ENCODE data around the gene RUNX2.

RUNX2 gene

DNA sequence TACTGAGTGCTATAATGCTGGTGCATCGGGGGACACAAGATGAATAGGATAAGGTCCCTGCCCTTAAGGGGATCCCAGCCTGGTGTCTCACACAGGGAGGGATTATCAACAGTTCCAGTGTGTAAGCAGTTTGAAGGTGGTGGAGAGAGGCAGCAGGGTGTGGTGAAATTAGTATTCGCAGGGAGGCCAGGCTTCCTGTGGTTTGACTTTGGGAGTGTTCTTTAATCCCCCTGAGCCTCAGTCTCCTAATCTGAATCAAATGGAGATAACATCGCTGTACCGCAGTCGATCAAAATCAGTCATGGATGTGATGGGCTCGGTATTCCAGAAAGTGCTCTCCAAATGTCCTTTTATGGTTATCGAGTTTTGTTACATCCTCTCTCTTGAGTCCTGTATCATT, 337.7 kb downstream of the RUNX2 start (continued):
- TF ChIP-seq, protein P1, sequence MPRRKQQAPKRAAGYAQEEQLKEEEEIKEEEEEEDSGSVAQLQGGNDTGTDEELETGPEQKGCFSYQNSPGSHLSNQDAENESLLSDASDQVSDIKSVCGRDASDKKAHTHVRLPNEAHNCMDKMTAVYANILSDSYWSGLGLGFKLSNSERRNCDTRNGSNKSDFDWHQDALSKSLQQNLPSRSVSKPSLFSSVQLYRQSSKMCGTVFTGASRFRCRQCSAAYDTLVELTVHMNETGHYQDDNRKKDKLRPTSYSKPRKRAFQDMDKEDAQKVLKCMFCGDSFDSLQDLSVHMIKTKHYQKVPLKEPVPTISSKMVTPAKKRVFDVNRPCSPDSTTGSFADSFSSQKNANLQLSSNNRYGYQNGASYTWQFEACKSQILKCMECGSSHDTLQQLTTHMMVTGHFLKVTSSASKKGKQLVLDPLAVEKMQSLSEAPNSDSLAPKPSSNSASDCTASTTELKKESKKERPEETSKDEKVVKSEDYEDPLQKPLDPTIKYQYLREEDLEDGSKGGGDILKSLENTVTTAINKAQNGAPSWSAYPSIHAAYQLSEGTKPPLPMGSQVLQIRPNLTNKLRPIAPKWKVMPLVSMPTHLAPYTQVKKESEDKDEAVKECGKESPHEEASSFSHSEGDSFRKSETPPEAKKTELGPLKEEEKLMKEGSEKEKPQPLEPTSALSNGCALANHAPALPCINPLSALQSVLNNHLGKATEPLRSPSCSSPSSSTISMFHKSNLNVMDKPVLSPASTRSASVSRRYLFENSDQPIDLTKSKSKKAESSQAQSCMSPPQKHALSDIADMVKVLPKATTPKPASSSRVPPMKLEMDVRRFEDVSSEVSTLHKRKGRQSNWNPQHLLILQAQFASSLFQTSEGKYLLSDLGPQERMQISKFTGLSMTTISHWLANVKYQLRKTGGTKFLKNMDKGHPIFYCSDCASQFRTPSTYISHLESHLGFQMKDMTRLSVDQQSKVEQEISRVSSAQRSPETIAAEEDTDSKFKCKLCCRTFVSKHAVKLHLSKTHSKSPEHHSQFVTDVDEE (CRISPR knock-in tag; IDR thresholded peaks at IDR 0.05): no peak
- TF ChIP-seq PPARA (CRISPR knock-in tag; IDR thresholded peaks at IDR 0.05; ENCODE audit: borderline replicate concordance) (no peak), CSDC2 (CRISPR knock-in tag; IDR thresholded peaks at IDR 0.05) (no peak), TOX (CRISPR knock-in tag; IDR thresholded peaks at IDR 0.05; ENCODE audit: borderline replicate concordance) (no peak), ZFP3 (CRISPR knock-in tag; IDR thresholded peaks at IDR 0.05) (no peak), ISL1 (CRISPR knock-in tag; IDR thresholded peaks at IDR 0.05) (no peak), ZNF565 (CRISPR knock-in tag; conservative IDR thresholded peaks at IDR 0.05; ENCODE audit: low read depth) (no peak), TCF4 (CRISPR knock-in tag; IDR thresholded peaks at IDR 0.05; ENCODE audit: borderline replicate concordance) (no peak)
- TF ChIP-seq, protein P2, sequence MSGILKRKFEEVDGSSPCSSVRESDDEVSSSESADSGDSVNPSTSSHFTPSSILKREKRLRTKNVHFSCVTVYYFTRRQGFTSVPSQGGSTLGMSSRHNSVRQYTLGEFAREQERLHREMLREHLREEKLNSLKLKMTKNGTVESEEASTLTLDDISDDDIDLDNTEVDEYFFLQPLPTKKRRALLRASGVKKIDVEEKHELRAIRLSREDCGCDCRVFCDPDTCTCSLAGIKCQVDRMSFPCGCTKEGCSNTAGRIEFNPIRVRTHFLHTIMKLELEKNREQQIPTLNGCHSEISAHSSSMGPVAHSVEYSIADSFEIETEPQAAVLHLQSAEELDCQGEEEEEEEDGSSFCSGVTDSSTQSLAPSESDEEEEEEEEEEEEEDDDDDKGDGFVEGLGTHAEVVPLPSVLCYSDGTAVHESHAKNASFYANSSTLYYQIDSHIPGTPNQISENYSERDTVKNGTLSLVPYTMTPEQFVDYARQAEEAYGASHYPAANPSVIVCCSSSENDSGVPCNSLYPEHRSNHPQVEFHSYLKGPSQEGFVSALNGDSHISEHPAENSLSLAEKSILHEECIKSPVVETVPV (CRISPR knock-in tag; IDR thresholded peaks at IDR 0.05): no peak

DNA sequence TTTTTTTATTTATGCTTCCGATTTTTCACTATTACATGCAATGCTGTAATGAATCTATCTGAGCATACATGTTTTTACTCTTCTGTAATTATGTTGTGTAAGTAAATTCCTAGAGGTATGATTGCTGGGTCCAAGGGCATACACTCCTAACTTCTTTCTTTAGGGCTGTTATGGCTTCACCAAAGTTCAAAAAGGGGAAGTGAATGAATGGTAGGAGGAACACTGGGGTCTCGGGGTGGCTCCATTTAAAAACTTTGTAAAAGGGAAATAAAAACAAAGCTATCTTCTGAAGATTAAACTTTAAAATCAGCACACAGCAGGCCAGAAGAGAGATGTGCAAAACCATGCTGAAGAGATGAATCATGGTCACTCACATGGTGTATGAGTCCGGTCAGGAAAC, 338.7 kb downstream of the RUNX2 start:
- TF ChIP-seq ISL1 (CRISPR knock-in tag; IDR thresholded peaks at IDR 0.05): no peak
- TF ChIP-seq ZNF8 (CRISPR knock-in tag; IDR thresholded peaks at IDR 0.05): no peak
- TF ChIP-seq ZNF565 (CRISPR knock-in tag; conservative IDR thresholded peaks at IDR 0.05; ENCODE audit: low read depth): no peak
- TF ChIP-seq ZFP30 (CRISPR knock-in tag; IDR thresholded peaks at IDR 0.05): no peak
- TF ChIP-seq PPARA (CRISPR knock-in tag; IDR thresholded peaks at IDR 0.05; ENCODE audit: borderline replicate concordance): no peak
- TF ChIP-seq, protein P3, sequence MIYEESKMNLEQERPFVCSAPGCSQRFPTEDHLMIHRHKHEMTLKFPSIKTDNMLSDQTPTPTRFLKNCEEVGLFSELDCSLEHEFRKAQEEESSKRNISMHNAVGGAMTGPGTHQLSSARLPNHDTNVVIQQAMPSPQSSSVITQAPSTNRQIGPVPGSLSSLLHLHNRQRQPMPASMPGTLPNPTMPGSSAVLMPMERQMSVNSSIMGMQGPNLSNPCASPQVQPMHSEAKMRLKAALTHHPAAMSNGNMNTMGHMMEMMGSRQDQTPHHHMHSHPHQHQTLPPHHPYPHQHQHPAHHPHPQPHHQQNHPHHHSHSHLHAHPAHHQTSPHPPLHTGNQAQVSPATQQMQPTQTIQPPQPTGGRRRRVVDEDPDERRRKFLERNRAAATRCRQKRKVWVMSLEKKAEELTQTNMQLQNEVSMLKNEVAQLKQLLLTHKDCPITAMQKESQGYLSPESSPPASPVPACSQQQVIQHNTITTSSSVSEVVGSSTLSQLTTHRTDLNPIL (CRISPR knock-in tag; IDR thresholded peaks at IDR 0.05; ENCODE audit: low read depth): no peak
- TF ChIP-seq TCF4 (CRISPR knock-in tag; IDR thresholded peaks at IDR 0.05; ENCODE audit: borderline replicate concordance): no peak
- TF ChIP-seq ESRRG (CRISPR knock-in tag; IDR thresholded peaks at IDR 0.05): no peak
- TF ChIP-seq, protein P4, sequence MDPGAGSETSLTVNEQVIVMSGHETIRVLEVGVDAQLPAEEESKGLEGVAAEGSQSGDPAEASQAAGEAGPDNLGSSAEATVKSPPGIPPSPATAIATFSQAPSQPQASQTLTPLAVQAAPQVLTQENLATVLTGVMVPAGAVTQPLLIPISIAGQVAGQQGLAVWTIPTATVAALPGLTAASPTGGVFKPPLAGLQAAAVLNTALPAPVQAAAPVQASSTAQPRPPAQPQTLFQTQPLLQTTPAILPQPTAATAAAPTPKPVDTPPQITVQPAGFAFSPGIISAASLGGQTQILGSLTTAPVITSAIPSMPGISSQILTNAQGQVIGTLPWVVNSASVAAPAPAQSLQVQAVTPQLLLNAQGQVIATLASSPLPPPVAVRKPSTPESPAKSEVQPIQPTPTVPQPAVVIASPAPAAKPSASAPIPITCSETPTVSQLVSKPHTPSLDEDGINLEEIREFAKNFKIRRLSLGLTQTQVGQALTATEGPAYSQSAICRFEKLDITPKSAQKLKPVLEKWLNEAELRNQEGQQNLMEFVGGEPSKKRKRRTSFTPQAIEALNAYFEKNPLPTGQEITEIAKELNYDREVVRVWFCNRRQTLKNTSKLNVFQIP (CRISPR knock-in tag; IDR thresholded peaks at IDR 0.05; ENCODE audit: borderline replicate concordance, low read depth): no peak
- no peak for TF ChIP-seq OSR1 (CRISPR knock-in tag; IDR thresholded peaks at IDR 0.05)
- TF ChIP-seq TOX (CRISPR knock-in tag; IDR thresholded peaks at IDR 0.05; ENCODE audit: borderline replicate concordance): no peak
- TF ChIP-seq SNAI2 (CRISPR knock-in tag; IDR thresholded peaks at IDR 0.05): no peak
- TF ChIP-seq CSDC2 (CRISPR knock-in tag; IDR thresholded peaks at IDR 0.05): no peak
- no peak for TF ChIP-seq GLIS3 (CRISPR knock-in tag; IDR thresholded peaks at IDR 0.05)
- TF ChIP-seq, protein P2 (CRISPR knock-in tag; IDR thresholded peaks at IDR 0.05): no peak
- no peak for TF ChIP-seq ZNF70 (CRISPR knock-in tag; IDR thresholded peaks at IDR 0.05)
- TF ChIP-seq ZFP3 (CRISPR knock-in tag; IDR thresholded peaks at IDR 0.05): no peak
- TF ChIP-seq BACH2 (CRISPR knock-in tag; IDR thresholded peaks at IDR 0.05; ENCODE audit: borderline replicate concordance): no peak
- TF ChIP-seq, protein P1 (CRISPR knock-in tag; IDR thresholded peaks at IDR 0.05): no peak
- ATAC-seq: peak; percentile 21; the same call in 2 of the 3 replicates
